ENCODE results near the gene RIPOR2. TPM values are rescaled to one million over a fixed set of nuclear protein-coding genes. Genes with fewer than 3 reads are reported as not detected.

RIPOR2 gene
- total RNA-seq, 2 experiments from 2014 or later, result 18.0 to 28.9 TPM

GRCh38 chr6:24876499-24877465 lies 59.0 kb downstream of the RIPOR2 start:
- no peak overlapping the region for H3K4me2 ChIP-seq (ENCODE audit: low read length)
- peaks cover 75% of the 10 kb centered on the region for H3K36me3 ChIP-seq (ENCODE audit: insufficient read depth, low read length)
- H3K9me2 ChIP-seq (ENCODE audit: insufficient read depth, low read length), result no peaks in the 10 kb centered on the region
- POLR2A ChIA-PET, result interaction anchor here (0.6 to 1.2 kb wide), 6 partner anchors 11 to 110 kb away, joined by 3 to 6 read pairs (median 3); no protein-coding TSS in a partner anchor
- BruUV-seq (replicated peaks), result no TSS peak
- H3K27ac ChIP-seq (ENCODE audit: low read depth, low read length, poor library complexity, severe bottlenecking), result no peak overlapping the region
- peaks cover 21% of the 10 kb centered on the region for H3K9me3 ChIP-seq (ENCODE audit: low read length)
- TF ChIP-seq EZH2phosphoT487 (IDR thresholded peaks at IDR 0.05; ENCODE audit: borderline replicate concordance, low read depth, low read length) (no peak), CTCF (conservative IDR thresholded peaks at IDR 0.05; ENCODE audit: low read length) (no peak)
- peaks cover 14% of the 10 kb centered on the region; the same call in 1 of the 2 replicates for H3K79me2 ChIP-seq (ENCODE audit: insufficient read depth, low read depth, low read length)
- DNase-seq (ENCODE audit: low spot score), result no peak
- H2AFZ ChIP-seq (ENCODE audit: low read length), result no peak overlapping the region
- H3K4me1 ChIP-seq (ENCODE audit: insufficient read depth, low read length, poor library complexity, severe bottlenecking), result peaks cover 36% of the 10 kb centered on the region
- no peak overlapping the region for H3K4me3 ChIP-seq (ENCODE audit: low read depth, low read length, poor library complexity, severe bottlenecking)
- intact Hi-C loops (cut with micrococcal nuclease; ENCODE audit: unreplicated experiment), result no loop called here
- no peaks in the 10 kb centered on the region for H4K20me1 ChIP-seq (ENCODE audit: insufficient read depth, low read length)
- CTCF ChIA-PET (ENCODE audit: unreplicated experiment), result interaction anchor here (1.2 to 1.3 kb wide), 2 partner anchors 14 to 22 kb away, joined by 3 to 4 read pairs; no protein-coding TSS in a partner anchor

- Histone ChIP-seq H3K4me1 (ENCODE audit: insufficient read depth, low read length, poor library complexity, severe bottlenecking) (peaks cover 23% of the 10 kb centered on the region), H3K4me2 (ENCODE audit: low read length) (no peak overlapping the region), H3K9me3 (ENCODE audit: low read length) (peaks cover 21% of the 10 kb centered on the region), H4K20me1 (ENCODE audit: insufficient read depth, low read length) (no peaks in the 10 kb centered on the region), H3K9me2 (ENCODE audit: insufficient read depth, low read length) (no peaks in the 10 kb centered on the region), H3K4me3 (ENCODE audit: low read depth, low read length, poor library complexity, severe bottlenecking) (no peak overlapping the region), H3K27ac (ENCODE audit: low read depth, low read length, poor library complexity, severe bottlenecking) (no peak overlapping the region), H3K36me3 (ENCODE audit: insufficient read depth, low read length) (peaks cover 88% of the 10 kb centered on the region), H3K79me2 (ENCODE audit: insufficient read depth, low read depth, low read length) (peaks cover 10% of the 10 kb centered on the region; the same call in 1 of the 2 replicates), H2AFZ (ENCODE audit: low read length) (no peak overlapping the region)
- intact Hi-C loops (cut with micrococcal nuclease; ENCODE audit: unreplicated experiment), result no loop called here
- TF ChIP-seq CTCF (conservative IDR thresholded peaks at IDR 0.05; ENCODE audit: low read length) (no peak), EZH2phosphoT487 (IDR thresholded peaks at IDR 0.05; ENCODE audit: borderline replicate concordance, low read depth, low read length) (no peak)
- ChIA-PET CTCF (ENCODE audit: unreplicated experiment) (interaction anchor here (1.3 kb wide), 1 partner anchor 13 kb away, joined by 4 read pairs; no protein-coding TSS in a partner anchor), POLR2A (interaction anchor here (0.9 to 1.3 kb wide), 3 partner anchors 9 to 35 kb away, joined by 3 to 6 read pairs (median 3); no protein-coding TSS in a partner anchor)
- BruUV-seq (replicated peaks), result no TSS peak
- no peak for DNase-seq (ENCODE audit: low spot score)
Observed at GRCh38 chr6:24875534-24875901, 60.2 kb downstream of the RIPOR2 start.

All from OCI-LY7 (cell line).